ENCODE measurements around the gene PSG3.
A peak's percentile ranks its signal among the peaks of the same experiment; 100 is the strongest.

DNA sequence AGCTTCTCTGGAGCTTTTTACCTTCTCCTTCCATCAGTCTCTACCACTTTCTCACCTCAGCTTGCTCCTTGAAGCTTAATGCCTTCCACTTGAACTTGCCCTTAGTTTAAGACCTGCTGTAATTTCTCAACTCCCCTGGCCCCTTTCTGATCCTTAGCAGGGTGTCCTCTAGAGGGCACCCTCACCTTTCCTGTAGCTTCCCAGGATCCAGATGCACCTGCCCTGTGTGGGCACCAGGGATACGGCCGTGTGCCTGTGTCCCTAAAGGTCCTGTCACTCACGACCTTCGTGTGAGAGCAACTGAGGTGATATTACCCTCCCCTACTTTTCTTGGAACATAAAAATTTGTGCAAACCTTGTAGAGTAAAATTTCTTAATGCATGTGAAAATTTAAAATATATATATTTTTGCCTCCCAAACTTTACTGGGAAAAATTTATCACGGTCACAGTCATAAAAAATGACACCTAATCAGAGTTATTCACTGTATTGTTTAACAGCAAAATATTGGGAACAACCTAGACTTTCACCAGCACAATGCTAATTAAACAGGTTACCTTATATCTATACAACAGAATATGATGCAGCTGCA lies 46.4 kb downstream of the PSG3 start:
- peak in 1 of 3 experiments; percentile 31 for TF ChIP-seq CTCF (IDR thresholded peaks at IDR 0.05)
- TF ChIP-seq POLR2A (IDR thresholded peaks at IDR 0.05): no peak
